SK-N-SH (cell line): ENCODE data around the gene NEUROG1. TPM values are rescaled to one million over a fixed set of nuclear protein-coding genes. Genes with fewer than 3 reads are reported as not detected.

ENCODE experiments used
- CTCF ChIA-PET: fragments of 300-600, 350-600 bp; formaldehyde crosslinking; extraction: SDS; loops from one replicate; lab custom pipeline; 2021; lab: Yijun Ruan, JAX
- POLR2A ChIA-PET: fragments of 350-600 bp; sonication (Branson Sonifier 250); formaldehyde crosslinking; extraction: SDS; loops from one replicate; lab custom pipeline; 2020; ENCODE audit warnings: antibody characterized with exemption, inconsistent platforms; lab: Yijun Ruan, JAX
- DNase-seq: peaks from one replicate; pipeline ENCODE4 v3.0.0; 2012
- H2AFZ ChIP-seq: fragments of 200-600 bp; sonication (generic); 2 replicates; pipeline ENCODE4 v1.8.1; 2016; ENCODE audit warnings: antibody characterized with exemption, mild to moderate bottlenecking, low read depth
- H3F3A ChIP-seq: fragments of 200-600 bp; sonication (generic); replicated peaks from 2 replicates; pipeline ENCODE3; 2016; ENCODE audit warnings: antibody characterized with exemption, mild to moderate bottlenecking; ENCODE audit not compliant: insufficient read depth
- H3K27ac ChIP-seq, 2 experiments: fragments of 200-500 bp in 1 of 2; fragments of 200-600 bp in 1 of 2; sonication (Bioruptor generic) in 1 of 2; sonication (generic), shearing (Covaris generic) in 1 of 2; 2 replicates each; pipeline versions ENCODE4 v1.5.1 to v1.6.1; 2014 to 2016; ENCODE audit warnings: low read depth in 2 of 2, inconsistent platforms in 1 of 2, low read length in 1 of 2, mild to moderate bottlenecking in 1 of 2, mixed read lengths in 1 of 2
- H3K27me3 ChIP-seq: fragments of 200-600 bp; sonication (generic), shearing (Covaris generic); 2 replicates; pipeline ENCODE4 v1.6.1; 2016; ENCODE audit warnings: mixed run types; ENCODE audit not compliant: insufficient read depth
- H3K36me3 ChIP-seq, 2 experiments: fragments of 200-500 bp in 1 of 2; fragments of 200-600 bp in 1 of 2; sonication (Bioruptor generic) in 1 of 2; sonication (generic) in 1 of 2; replicated peaks in 1 of 2; 2 replicates each; pipeline versions ENCODE3 to v1.5.1; 2014 to 2016; ENCODE audit warnings: low read length in 1 of 2, mild to moderate bottlenecking in 1 of 2; ENCODE audit not compliant: insufficient read depth in 2 of 2, control insufficient read depth in 1 of 2
- H3K4me1 ChIP-seq, 2 experiments: fragments of 200-500 bp in 1 of 2; fragments of 200-600 bp in 1 of 2; sonication (Bioruptor generic) in 1 of 2; sonication (generic), shearing (Covaris generic) in 1 of 2; 2 replicates each; pipeline versions ENCODE4 v1.5.1 to v1.6.1; 2014 to 2016; ENCODE audit warnings: low read depth in 1 of 2, low read length in 1 of 2, mixed run types in 1 of 2; ENCODE audit not compliant: insufficient read depth in 2 of 2, control insufficient read depth in 1 of 2
- H3K4me2 ChIP-seq: fragments of 200-600 bp; sonication (generic), shearing (Covaris generic); 2 replicates; pipeline ENCODE4 v1.6.1; 2017; ENCODE audit warnings: mixed run types
- H3K4me3 ChIP-seq, 2 experiments: fragments of 200-500 bp in 1 of 2; fragments of 200-600 bp in 1 of 2; sonication (Bioruptor generic) in 1 of 2; sonication (generic), shearing (Covaris generic) in 1 of 2; 2 replicates each; pipeline versions ENCODE4 v1.5.1 to v1.8.1; 2014 to 2016; ENCODE audit warnings: low read depth in 2 of 2, inconsistent platforms in 1 of 2, low read length in 1 of 2, mild to moderate bottlenecking in 1 of 2, mixed read lengths in 1 of 2, moderate library complexity in 1 of 2
- H3K79me2 ChIP-seq: fragments of 200-600 bp; sonication (generic); 2 replicates; pipeline ENCODE4 v1.8.1; 2017; ENCODE audit warnings: mild to moderate bottlenecking; ENCODE audit not compliant: insufficient read depth
- H3K9ac ChIP-seq: fragments of 200-600 bp; sonication (generic); 2 replicates; pipeline ENCODE4 v1.6.1; 2017; ENCODE audit warnings: mixed run types
- H3K9me2 ChIP-seq: fragments of 200-600 bp; sonication (generic); 2 replicates; pipeline ENCODE4 v1.6.1; 2017; ENCODE audit warnings: mixed run types
- H3K9me3 ChIP-seq: fragments of 200-600 bp; sonication (generic); 2 replicates; pipeline ENCODE4 v1.6.1; 2017; ENCODE audit warnings: mixed run types, mild to moderate bottlenecking, moderate library complexity
- H4K20me1 ChIP-seq: fragments of 200-600 bp; sonication (generic); 2 replicates; pipeline ENCODE4 v1.6.1; 2017; ENCODE audit warnings: mild to moderate bottlenecking, mixed run types; ENCODE audit not compliant: insufficient read depth
- FOSL2 ChIP-seq: IDR thresholded peaks from 2 replicates; pipeline ENCODE4 v1.4.0; 2012; ENCODE audit warnings: low read depth, mild to moderate bottlenecking, moderate library complexity, borderline replicate concordance
- FOXM1 ChIP-seq: IDR thresholded peaks from 2 replicates; pipeline ENCODE4 v1.4.0; 2012; ENCODE audit warnings: low read depth, mild to moderate bottlenecking
- MXI1 ChIP-seq: IDR thresholded peaks from 2 replicates; pipeline ENCODE4 v1.6.1; 2012; ENCODE audit warnings: mild to moderate bottlenecking, low read depth, low read length, improper control_type of control experiment
- RXRA ChIP-seq: IDR thresholded peaks from 2 replicates; pipeline ENCODE4 v1.4.0; 2012; ENCODE audit warnings: low read depth, mild to moderate bottlenecking, borderline replicate concordance
- TAF1 ChIP-seq: IDR thresholded peaks from 2 replicates; pipeline ENCODE4 v1.6.1; 2012; ENCODE audit warnings: low read depth, mild to moderate bottlenecking, low read length, moderate library complexity, borderline replicate concordance
- USF1 ChIP-seq: IDR thresholded peaks from 2 replicates; pipeline ENCODE4 v1.4.0; 2012; ENCODE audit warnings: low read depth, borderline replicate concordance
- ZBTB33 ChIP-seq: IDR thresholded peaks from 2 replicates; pipeline ENCODE4 v1.4.0; 2012; ENCODE audit warnings: low read depth, borderline replicate concordance
- WGBS: methylation state at CpG from one replicate; pipeline ENCODE4 v1.1.6; 2017; ENCODE audit warnings: low lambda C conversion rate; 5-methylcytosine and 5-hydroxymethylcytosine counted together
- polyA plus RNA-seq, 3 experiments: library from polyadenylated mRNA; depleted of rRNA; stranded (reverse); fragments of >200 nt; gene quantifications; 2 replicates each; pipeline ENCODE4 v1.2.3, GENCODE V29; 2012
- TF ChIP-seq, protein P1 (sequence below): fragments of 150-350 bp; IDR thresholded peaks from 2 replicates; pipeline ENCODE4 v1.6.1; 2016; ENCODE audit warnings: mild to moderate bottlenecking, low read depth, low read length

Gene NEUROG1
- polyA plus RNA-seq, 1 of the 3 experiments (the other 2 are of a cell fraction) = not detected

- TF ChIP-seq MXI1 = no peak
- TF ChIP-seq TAF1 = no peak
- no peak for TF ChIP-seq FOXM1
- TF ChIP-seq RXRA = no peak
These were observed 10.3 kb upstream of the NEUROG1 start (continued) for GRCh38 chr5:135546101-135546500.

DNA sequence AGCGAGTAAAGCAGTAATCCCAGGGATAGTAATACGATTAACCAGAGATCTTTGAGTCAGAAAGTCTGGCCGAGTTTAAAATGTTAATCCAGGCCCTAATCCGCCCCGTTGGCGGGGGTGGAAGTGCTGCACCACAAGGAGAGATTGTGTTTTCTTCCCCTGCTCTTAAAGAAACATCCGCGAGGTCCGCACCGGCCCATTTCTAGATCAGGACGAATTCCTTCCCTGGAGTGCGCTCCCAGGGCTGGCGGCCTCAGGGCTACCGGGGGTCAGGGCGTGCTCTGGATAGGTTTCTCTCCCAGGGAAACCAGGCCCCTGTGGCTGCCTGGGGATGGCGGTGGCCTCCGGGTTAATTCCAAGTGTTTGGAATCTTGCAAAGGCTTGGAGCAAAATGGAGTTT, 9.3 kb upstream of the NEUROG1 start:
- H3K4me3 ChIP-seq = no peak overlapping the region
- no peaks in the 10 kb centered on the region for H3F3A ChIP-seq
- WGBS = 75% methylated on average over 17 of the region's 17 CpGs
- no peaks in the 10 kb centered on the region for H3K9me2 ChIP-seq
- H3K9me3 ChIP-seq = no peaks in the 10 kb centered on the region
- H3K79me2 ChIP-seq = no peaks in the 10 kb centered on the region
- no peak overlapping the region for H3K27ac ChIP-seq
- TF ChIP-seq, protein P1, sequence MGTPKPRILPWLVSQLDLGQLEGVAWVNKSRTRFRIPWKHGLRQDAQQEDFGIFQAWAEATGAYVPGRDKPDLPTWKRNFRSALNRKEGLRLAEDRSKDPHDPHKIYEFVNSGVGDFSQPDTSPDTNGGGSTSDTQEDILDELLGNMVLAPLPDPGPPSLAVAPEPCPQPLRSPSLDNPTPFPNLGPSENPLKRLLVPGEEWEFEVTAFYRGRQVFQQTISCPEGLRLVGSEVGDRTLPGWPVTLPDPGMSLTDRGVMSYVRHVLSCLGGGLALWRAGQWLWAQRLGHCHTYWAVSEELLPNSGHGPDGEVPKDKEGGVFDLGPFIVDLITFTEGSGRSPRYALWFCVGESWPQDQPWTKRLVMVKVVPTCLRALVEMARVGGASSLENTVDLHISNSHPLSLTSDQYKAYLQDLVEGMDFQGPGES = no peak
- TF ChIP-seq FOSL2 = no peak
- ChIA-PET POLR2A (no interaction called here), CTCF (interaction anchor here (0.8 to 13.1 kb wide), 3 partner anchors 16 to 285 kb away, joined by 3 to 791 read pairs (median 4); no protein-coding TSS in a partner anchor)
- no peaks in the 10 kb centered on the region for H3K36me3 ChIP-seq
- no peaks in the 10 kb centered on the region; a peak in 1 of 4 replicates for H3K4me1 ChIP-seq
- H3K9ac ChIP-seq = no peak overlapping the region
- H2AFZ ChIP-seq = no peak overlapping the region
- H3K4me2 ChIP-seq = no peak overlapping the region
- no peaks in the 10 kb centered on the region for H4K20me1 ChIP-seq
- DNase-seq = no peak
- H3K27me3 ChIP-seq = peaks cover 91% of the 10 kb centered on the region

DNA sequence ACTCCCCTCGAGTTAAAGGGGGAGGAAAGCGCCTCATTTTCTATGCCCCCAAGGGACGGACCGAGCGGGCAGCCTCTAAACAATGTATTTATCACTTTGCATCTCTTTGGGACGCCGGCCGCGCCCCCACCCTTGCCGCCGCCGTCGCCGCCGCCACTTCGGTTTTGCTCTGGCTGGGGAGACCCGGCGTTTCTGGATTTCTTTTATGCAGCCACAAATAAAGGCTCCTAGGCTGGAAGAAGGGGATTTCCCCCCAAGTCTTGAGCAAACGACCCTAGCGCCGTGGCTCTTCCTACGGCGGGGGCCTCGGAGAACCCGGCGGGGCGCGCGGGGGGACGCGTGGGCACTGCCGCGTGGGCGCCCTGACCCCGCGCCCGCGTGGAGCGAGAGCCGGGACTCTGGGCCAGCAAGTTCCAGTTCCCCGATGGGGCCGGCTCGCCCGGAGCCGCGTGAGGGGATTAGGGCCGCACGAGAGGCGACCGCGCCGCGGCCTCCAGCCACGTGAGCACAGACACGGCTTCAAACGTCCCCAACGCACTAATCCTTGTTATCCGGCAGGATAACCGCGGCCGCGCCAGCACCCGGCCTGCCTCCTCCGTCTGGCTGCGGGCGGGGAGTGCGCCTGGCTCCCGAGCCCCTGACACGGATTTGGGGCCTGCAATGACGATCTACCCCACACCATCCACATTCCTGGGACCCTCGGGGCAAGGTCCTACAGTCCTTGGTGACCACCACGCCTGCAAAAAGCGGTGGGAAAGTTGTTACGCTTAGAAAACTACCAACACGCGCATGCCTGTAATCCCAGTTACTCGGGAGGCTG, 7.9 kb upstream of the NEUROG1 start:
- Histone ChIP-seq H4K20me1 (no peaks in the 10 kb centered on the region), H3K9me3 (no peaks in the 10 kb centered on the region), H3K4me3 (peak overlapping the region; percentile 19 to 25; a peak in 3 of 4 replicates), H3K9ac (no peak overlapping the region), H3F3A (no peaks in the 10 kb centered on the region), H2AFZ (peak overlapping the region; percentile 35; the same call in 1 of the 2 replicates), H3K36me3 (no peaks in the 10 kb centered on the region), H3K27me3 (peaks cover 86% of the 10 kb centered on the region), H3K4me2 (peak overlapping the region; percentile 48), H3K27ac (no peak overlapping the region), H3K9me2 (no peaks in the 10 kb centered on the region), H3K4me1 (no peaks in the 10 kb centered on the region; a peak in 1 of 4 replicates), H3K79me2 (no peaks in the 10 kb centered on the region)
- TF ChIP-seq USF1 (0 out of 2 replicates have a peak, but pooled peaks have one; percentile 21), ZBTB33 (no peak)
- ChIA-PET POLR2A (no interaction called here), CTCF (interaction anchor here (4.2 to 13.1 kb wide), 3 partner anchors 9 to 80 kb away, joined by 38 to 791 read pairs (median 40); no protein-coding TSS in a partner anchor)
- 12% methylated on average over 30 of the region's 77 CpGs for WGBS
- peak; percentile 69 for DNase-seq
